ENCODE data around the gene KCNH4. TPM values are rescaled to one million over a fixed set of nuclear protein-coding genes. Genes with fewer than 3 reads are reported as not detected.
A peak's percentile ranks its signal among the peaks of the same experiment; 100 is the strongest.

Gene KCNH4
- total RNA-seq, 1 experiment from 2014 or later = not detected

GRCh38 chr17:42118126-42118510 is 62.8 kb downstream of the KCNH4 start:
- H3K9me3 ChIP-seq (ENCODE audit: control insufficient read depth in 1 of 2, insufficient read depth in 1 of 2, low read depth in 1 of 2, low read length in 2 of 2) = no peaks in the 10 kb centered on the region
- peaks cover 5 to 24% of the 10 kb centered on the region in 2 experiments; a peak in 3 of 4 replicates for H3K4me1 ChIP-seq (ENCODE audit: control insufficient read depth in 1 of 2, insufficient read depth in 2 of 2, low read length in 2 of 2)
- no peaks in the 10 kb centered on the region for H3K27me3 ChIP-seq (ENCODE audit: insufficient read depth, low read length)
- H3K9me2 ChIP-seq (ENCODE audit: insufficient read depth) = no peaks in the 10 kb centered on the region
- H4K20me1 ChIP-seq (ENCODE audit: insufficient read depth) = no peaks in the 10 kb centered on the region
- 0 out of 2 replicates have a peak overlapping the region, but pooled peaks have one; percentile 17 for H3K9ac ChIP-seq (ENCODE audit: low read length)
- TF ChIP-seq EZH2phosphoT487 (IDR thresholded peaks at IDR 0.05; ENCODE audit: borderline replicate concordance) (no peak), FOSL1 (IDR thresholded peaks at IDR 0.05; ENCODE audit: low read depth) (no peak), EZH2 (IDR thresholded peaks at IDR 0.05) (no peak), YY1 (IDR thresholded peaks at IDR 0.05; ENCODE audit: extremely low read depth, insufficient replicate concordance, low read depth, low read length) (no peak), SP1 (IDR thresholded peaks at IDR 0.05; ENCODE audit: low read depth) (no peak), POLR2A (IDR thresholded peaks at IDR 0.05; ENCODE audit: borderline replicate concordance, extremely low read depth, insufficient read depth, insufficient read length) (no peak), ATF3 (IDR thresholded peaks at IDR 0.05) (no peak), MAX (IDR thresholded peaks at IDR 0.05) (no peak), JUND (IDR thresholded peaks at IDR 0.05) (no peak), ELF1 (IDR thresholded peaks at IDR 0.05; ENCODE audit: borderline replicate concordance, low read depth) (no peak), REST (IDR thresholded peaks at IDR 0.05; ENCODE audit: low read depth) (no peak), RAD21 (IDR thresholded peaks at IDR 0.05; ENCODE audit: low read depth) (no peak), ZNF274 (IDR thresholded peaks at IDR 0.05; ENCODE audit: low read depth, low read length) (no peak), CBX3 (IDR thresholded peaks at IDR 0.05; ENCODE audit: low read depth) (no peak), CTCF (IDR thresholded peaks at IDR 0.05 in 2 of 3, conservative IDR thresholded peaks at IDR 0.05 in 1 of 3; ENCODE audit: borderline replicate concordance in 1 of 3, insufficient read depth in 1 of 3, low read depth in 2 of 3, low read length in 2 of 3) (no peak), TCF7L2 (IDR thresholded peaks at IDR 0.05; ENCODE audit: borderline replicate concordance, extremely low read depth, insufficient read depth, insufficient read length) (no peak), SIN3A (IDR thresholded peaks at IDR 0.05; ENCODE audit: low read depth) (no peak), EGR1 (IDR thresholded peaks at IDR 0.05; ENCODE audit: low read depth) (no peak), POLR2AphosphoS5 (IDR thresholded peaks at IDR 0.05; ENCODE audit: low read depth, low read length) (no peak)
- ChIA-PET RAD21 (ENCODE audit: low non-redundant PET in 1 of 2, low total read pairs in 2 of 2, uncharacterized antibody in 2 of 2, unreplicated experiment in 2 of 2) (no interaction called here), CTCF (interaction anchor here (1.3 kb wide), 1 partner anchor 100 kb away, joined by 3 read pairs; the partner anchor contains the start of gene DNAJC7), POLR2A (no interaction called here)
- no peak overlapping the region for H2AFZ ChIP-seq (ENCODE audit: low read depth, low read length, poor library complexity, severe bottlenecking)
- DNase-seq (ENCODE audit: low read depth, low spot score) (no peak), ATAC-seq (no peak)
- peaks cover 3 to 11% of the 10 kb centered on the region in 2 experiments for H3K36me3 ChIP-seq (ENCODE audit: control insufficient read depth in 1 of 2, insufficient read depth in 2 of 2, low read length in 2 of 2)
- H3K4me2 ChIP-seq (ENCODE audit: low read length) = no peak overlapping the region
- H3K27ac ChIP-seq (ENCODE audit: low read depth, low read length) = no peak overlapping the region; the same call in 1 of the 2 replicates
- no peaks in the 10 kb centered on the region for H3K79me2 ChIP-seq (ENCODE audit: insufficient read depth, low read length)
- no peak overlapping the region for H3K4me3 ChIP-seq (replicated peaks in 1 of 2; ENCODE audit: low read depth in 1 of 2, low read length in 2 of 2)
- no TSS peak for BruUV-seq (replicated peaks)
- intact Hi-C loops (cut with micrococcal nuclease) = loop anchor here (5.0 kb wide), 1 partner anchor 409 kb away; no protein-coding TSS in a partner anchor

Data from HCT116 (cell line).